ENCODE measurements around the gene CCL4.
"Not testable (repeated sequence)": the region's sequence is repeated elsewhere in the genome, so short reads cannot be mapped to it uniquely, and the experiment has no call there.

DNA sequence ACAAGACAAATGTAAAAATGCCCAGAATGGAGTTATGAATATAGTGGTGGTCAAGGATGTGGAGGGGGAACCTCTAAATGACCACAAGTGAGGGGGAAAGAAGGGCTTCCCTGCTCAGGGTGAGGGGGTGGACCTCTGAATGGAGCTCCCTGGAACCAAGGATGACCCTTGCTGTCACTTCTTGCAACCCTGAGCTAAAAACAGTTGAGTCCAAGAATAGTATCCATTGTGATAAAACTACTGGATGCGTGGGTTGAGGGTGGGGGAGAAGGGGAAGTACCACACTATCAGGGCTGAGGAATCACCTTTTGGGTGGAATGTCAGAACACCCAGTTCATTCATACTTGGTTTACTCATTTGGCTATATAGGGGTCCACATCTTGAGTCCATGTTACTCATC lies 4.6 kb upstream of the CCL4 start:
- not testable (repeated sequence) for TF ChIP-seq POLR2A, POLR2AphosphoS5 (IDR thresholded peaks at IDR 0.05)
- TF ChIP-seq, protein P1, sequence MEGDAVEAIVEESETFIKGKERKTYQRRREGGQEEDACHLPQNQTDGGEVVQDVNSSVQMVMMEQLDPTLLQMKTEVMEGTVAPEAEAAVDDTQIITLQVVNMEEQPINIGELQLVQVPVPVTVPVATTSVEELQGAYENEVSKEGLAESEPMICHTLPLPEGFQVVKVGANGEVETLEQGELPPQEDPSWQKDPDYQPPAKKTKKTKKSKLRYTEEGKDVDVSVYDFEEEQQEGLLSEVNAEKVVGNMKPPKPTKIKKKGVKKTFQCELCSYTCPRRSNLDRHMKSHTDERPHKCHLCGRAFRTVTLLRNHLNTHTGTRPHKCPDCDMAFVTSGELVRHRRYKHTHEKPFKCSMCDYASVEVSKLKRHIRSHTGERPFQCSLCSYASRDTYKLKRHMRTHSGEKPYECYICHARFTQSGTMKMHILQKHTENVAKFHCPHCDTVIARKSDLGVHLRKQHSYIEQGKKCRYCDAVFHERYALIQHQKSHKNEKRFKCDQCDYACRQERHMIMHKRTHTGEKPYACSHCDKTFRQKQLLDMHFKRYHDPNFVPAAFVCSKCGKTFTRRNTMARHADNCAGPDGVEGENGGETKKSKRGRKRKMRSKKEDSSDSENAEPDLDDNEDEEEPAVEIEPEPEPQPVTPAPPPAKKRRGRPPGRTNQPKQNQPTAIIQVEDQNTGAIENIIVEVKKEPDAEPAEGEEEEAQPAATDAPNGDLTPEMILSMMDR (IDR thresholded peaks at IDR 0.05): not testable (repeated sequence)
